Measurements from ENCODE around the gene EDEM2. TPM values are rescaled to one million over a fixed set of nuclear protein-coding genes. Genes with fewer than 3 reads are reported as not detected.
"Not testable (repeated sequence)": the region's sequence is repeated elsewhere in the genome, so short reads cannot be mapped to it uniquely, and the experiment has no call there.

Gene EDEM2
- total RNA-seq, 1 donor from 2014 or later = 45.4 TPM

DNA sequence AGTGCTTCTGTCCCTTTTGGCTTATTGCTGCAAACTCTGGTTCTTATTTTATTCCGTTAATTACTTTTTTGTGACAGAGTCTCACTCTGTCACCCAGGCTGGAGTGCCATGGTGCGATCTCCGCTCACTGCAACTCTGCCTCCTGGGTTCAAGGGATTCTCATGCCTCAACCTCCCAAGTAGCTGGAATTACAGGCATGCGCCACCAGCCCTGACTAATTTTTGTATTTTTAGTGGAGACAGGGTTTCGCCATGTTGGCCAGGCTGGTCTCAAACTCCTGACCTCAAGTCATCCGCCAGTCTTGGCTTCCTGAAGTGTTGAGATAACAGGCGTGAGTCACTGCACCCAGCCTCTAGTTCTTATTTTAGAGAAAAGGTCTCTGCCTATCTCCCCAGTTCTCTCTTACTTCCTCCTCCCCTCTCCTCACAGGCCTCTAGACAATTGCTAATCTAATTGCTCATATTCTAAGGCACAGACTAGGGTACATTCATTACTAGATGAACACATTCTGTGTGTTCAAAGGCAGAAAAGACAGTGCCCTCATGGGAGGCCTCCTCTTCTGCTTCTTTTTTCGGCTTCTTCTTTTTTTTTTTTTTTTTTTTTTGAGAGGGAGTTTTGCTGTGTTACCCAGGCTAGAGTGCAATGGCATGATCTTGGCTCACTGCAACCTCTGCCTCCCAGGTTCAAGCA lies 27.0 kb downstream of the EDEM2 start:
- Histone ChIP-seq H3K9me3 (no peaks in the 10 kb centered on the region), H3K27me3 (ENCODE audit: low read depth) (no peaks in the 10 kb centered on the region), H3K4me3 (no peak overlapping the region), H3K27ac (peak overlapping the region; percentile 24), H3K4me1 (no peaks in the 10 kb centered on the region), H3K36me3 (peaks cover 100% of the 10 kb centered on the region)
- intact Hi-C loops (cut with DNase I) = no loop called here
- TF ChIP-seq, protein P1, sequence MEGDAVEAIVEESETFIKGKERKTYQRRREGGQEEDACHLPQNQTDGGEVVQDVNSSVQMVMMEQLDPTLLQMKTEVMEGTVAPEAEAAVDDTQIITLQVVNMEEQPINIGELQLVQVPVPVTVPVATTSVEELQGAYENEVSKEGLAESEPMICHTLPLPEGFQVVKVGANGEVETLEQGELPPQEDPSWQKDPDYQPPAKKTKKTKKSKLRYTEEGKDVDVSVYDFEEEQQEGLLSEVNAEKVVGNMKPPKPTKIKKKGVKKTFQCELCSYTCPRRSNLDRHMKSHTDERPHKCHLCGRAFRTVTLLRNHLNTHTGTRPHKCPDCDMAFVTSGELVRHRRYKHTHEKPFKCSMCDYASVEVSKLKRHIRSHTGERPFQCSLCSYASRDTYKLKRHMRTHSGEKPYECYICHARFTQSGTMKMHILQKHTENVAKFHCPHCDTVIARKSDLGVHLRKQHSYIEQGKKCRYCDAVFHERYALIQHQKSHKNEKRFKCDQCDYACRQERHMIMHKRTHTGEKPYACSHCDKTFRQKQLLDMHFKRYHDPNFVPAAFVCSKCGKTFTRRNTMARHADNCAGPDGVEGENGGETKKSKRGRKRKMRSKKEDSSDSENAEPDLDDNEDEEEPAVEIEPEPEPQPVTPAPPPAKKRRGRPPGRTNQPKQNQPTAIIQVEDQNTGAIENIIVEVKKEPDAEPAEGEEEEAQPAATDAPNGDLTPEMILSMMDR (IDR thresholded peaks at IDR 0.05) = no peak
- peak; percentile 78 to 85 for ATAC-seq
- peak; percentile 51 for DNase-seq

DNA sequence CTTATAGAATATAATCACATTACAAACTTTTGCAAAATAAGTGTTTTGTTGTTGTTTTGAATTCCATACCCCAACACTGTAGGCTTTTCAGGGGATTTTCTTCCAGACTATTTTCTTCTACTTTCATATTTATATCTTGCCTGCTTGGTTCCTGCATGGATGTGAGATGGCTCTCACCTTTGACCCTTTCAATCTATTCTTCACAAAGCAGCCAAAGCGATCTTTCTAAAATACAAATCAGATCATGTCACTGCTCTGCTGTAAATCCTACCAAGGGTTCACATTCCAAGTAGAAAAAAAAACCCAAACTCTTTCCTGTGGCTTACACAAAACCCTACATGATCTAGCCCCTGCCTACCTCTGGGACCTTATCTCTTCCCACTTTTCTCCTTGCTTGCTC lies 29.5 kb downstream of the EDEM2 start:
- no peaks in the 10 kb centered on the region for H3K9me3 ChIP-seq
- no peak for ATAC-seq
- intact Hi-C loops (cut with DNase I) = no loop called here
- TF ChIP-seq, protein P1 (IDR thresholded peaks at IDR 0.05) = no peak
- no peak overlapping the region for H3K27ac ChIP-seq
- no peaks in the 10 kb centered on the region for H3K27me3 ChIP-seq (ENCODE audit: low read depth)
- H3K4me3 ChIP-seq = no peak overlapping the region
- H3K36me3 ChIP-seq = peaks cover 92% of the 10 kb centered on the region
- no peaks in the 10 kb centered on the region for H3K4me1 ChIP-seq
- no peak for DNase-seq

DNA sequence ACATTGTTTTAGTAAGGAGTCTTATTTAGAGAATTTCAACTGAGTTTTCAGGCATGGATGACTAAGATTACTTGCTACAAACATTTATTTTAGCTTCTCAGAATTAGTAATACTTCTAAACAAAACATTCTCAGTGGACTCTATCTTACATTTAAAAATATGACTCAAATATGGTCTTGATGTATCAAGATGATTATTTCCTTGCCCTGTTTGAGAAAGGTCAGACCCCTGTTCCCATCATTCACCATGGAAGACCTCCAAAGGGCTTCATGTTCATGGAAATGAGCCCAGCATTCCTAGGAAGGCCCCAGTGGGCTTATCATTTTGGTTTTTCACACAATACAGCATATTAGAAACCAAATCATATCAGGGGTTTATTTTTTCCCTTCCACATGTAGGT lies 29.9 kb downstream of the EDEM2 start:
- DNase-seq (no peak), ATAC-seq (no peak)
- no peak overlapping the region for H3K4me3 ChIP-seq
- H3K27me3 ChIP-seq (ENCODE audit: low read depth) = no peaks in the 10 kb centered on the region
- H3K9me3 ChIP-seq = no peaks in the 10 kb centered on the region
- H3K27ac ChIP-seq = no peak overlapping the region
- H3K4me1 ChIP-seq = no peaks in the 10 kb centered on the region
- intact Hi-C loops (cut with DNase I) = no loop called here
- peaks cover 88% of the 10 kb centered on the region for H3K36me3 ChIP-seq
- TF ChIP-seq, protein P1 (IDR thresholded peaks at IDR 0.05) = no peak

DNA sequence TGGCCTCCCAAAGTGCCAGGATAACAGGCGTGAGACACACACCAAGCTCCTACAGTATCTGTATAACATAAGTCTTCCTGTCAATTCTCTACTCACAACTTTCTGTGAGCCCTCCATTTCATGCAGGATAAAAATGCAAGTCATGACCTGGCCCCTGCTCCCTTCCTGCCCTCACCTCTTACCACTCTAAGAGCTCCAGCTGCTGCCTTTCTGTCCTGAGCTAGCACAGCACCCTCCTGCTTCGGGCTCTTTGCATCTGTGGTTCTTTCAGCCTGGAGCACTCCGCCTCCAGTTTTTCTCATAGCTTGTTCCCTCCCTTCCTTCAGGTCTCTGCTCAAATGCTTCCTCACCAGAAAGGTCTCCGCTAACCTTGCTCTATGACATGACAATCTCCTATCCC lies 30.9 kb downstream of the EDEM2 start:
- TF ChIP-seq, protein P1 (IDR thresholded peaks at IDR 0.05) = no peak
- H3K36me3 ChIP-seq = peaks cover 78% of the 10 kb centered on the region
- DNase-seq = no peak
- H3K9me3 ChIP-seq = no peaks in the 10 kb centered on the region
- no peak for ATAC-seq
- H3K27ac ChIP-seq = no peak overlapping the region
- H3K4me3 ChIP-seq = no peak overlapping the region
- no peaks in the 10 kb centered on the region for H3K27me3 ChIP-seq (ENCODE audit: low read depth)
- no peaks in the 10 kb centered on the region for H3K4me1 ChIP-seq
- intact Hi-C loops (cut with DNase I) = no loop called here

DNA sequence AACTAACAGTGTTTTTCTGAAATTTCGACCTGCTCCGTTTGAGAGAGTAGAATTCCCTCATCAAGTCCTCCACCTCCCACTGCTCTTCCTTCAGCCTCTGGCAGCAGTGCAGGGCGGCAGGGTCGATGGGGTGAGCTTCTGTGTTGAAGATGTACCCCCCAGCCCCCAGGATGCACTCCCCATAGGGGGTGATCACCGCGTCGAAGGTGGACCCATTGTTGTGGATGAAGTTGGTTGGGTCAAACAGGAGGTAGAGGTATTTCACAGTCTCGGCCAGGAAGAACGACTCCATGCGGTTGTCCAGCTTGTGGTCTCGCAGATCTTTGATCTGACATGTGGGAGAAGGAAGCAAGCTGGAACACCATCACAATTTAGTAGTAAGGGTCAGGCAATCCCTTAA lies 31.5 kb downstream of the EDEM2 start:
- no peaks in the 10 kb centered on the region for H3K27me3 ChIP-seq (ENCODE audit: low read depth)
- DNase-seq (no peak), ATAC-seq (no peak)
- no peak overlapping the region for H3K4me3 ChIP-seq
- H3K9me3 ChIP-seq = no peaks in the 10 kb centered on the region
- intact Hi-C loops (cut with DNase I) = no loop called here
- TF ChIP-seq, protein P1 (IDR thresholded peaks at IDR 0.05) = no peak
- no peaks in the 10 kb centered on the region for H3K4me1 ChIP-seq
- H3K27ac ChIP-seq = no peak overlapping the region
- peaks cover 72% of the 10 kb centered on the region for H3K36me3 ChIP-seq

DNA sequence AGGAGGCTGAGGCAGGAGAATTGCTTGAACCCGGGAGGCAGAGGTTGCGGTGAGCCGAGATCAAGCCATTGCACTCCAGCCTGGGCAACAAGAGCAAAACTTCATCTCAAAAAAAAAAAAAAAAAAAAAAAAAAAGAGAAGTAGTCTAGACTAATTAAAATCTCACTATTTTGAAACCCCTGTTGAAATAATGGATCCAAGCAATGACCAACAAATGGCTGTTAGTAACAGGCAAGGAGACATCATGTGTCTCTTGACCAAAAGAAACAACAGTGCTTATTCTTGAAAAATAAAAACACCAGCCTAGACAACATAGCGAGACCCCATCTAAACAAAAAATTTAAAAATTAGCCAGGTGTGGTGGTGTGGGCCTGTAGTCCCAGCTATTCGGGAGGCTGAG lies 34.9 kb downstream of the EDEM2 start:
- H3K9me3 ChIP-seq; DNase-seq; H3K4me1 ChIP-seq; intact Hi-C loops (cut with DNase I); H3K4me3 ChIP-seq; H3K27me3 ChIP-seq (ENCODE audit: low read depth); H3K27ac ChIP-seq; ATAC-seq: not testable (repeated sequence)
- H3K36me3 ChIP-seq = peaks cover 38% of the 10 kb centered on the region
